WI38 (cell line): ENCODE results near the gene KIAA0825.

Source experiments
- H3K4me3 ChIP-seq: 2 replicates; pipeline ENCODE4 v1.5.1; 2011; ENCODE audit warnings: low read depth, mild to moderate bottlenecking, control low read depth, low read length
- TF ChIP-seq, protein P1 (sequence below): IDR thresholded peaks from 2 replicates; pipeline ENCODE4 v1.5.1; 2012; ENCODE audit warnings: low read depth, mild to moderate bottlenecking, control low read depth, low read length

Gene KIAA0825

DNA sequence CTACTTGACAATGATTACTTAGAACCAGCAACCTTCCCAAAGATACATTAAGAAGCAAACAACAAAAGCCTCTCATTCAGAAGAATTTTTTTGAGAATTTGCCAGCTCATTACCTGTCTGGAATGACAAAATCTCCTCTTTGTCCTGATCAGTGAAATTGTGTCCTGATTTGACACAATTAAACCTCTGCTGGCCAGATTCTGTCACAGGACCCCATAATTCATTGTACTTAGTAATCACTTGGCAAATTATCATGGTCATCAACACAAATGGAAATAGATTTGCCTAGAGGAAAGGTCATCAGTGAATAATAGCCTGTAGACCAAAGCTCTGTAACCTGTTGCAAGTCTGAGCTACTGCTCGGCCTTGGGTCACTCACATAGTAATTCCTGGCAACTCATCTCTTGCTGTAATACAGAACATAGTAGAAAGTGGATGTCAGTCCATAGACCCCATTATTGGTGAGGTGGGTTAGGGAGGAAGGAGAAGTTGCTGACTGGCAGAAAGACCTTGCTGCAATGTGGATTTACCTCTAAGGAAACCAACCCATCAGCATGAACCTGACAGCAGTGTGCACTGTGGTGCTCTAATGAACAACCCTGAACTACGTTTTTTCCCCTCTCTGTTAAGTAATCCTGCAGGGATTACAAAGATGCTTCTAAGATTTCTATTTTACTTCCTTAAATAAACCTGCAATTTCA lies 370.1 kb downstream of the KIAA0825 start:
- no peak overlapping the region for H3K4me3 ChIP-seq
- TF ChIP-seq, protein P1, sequence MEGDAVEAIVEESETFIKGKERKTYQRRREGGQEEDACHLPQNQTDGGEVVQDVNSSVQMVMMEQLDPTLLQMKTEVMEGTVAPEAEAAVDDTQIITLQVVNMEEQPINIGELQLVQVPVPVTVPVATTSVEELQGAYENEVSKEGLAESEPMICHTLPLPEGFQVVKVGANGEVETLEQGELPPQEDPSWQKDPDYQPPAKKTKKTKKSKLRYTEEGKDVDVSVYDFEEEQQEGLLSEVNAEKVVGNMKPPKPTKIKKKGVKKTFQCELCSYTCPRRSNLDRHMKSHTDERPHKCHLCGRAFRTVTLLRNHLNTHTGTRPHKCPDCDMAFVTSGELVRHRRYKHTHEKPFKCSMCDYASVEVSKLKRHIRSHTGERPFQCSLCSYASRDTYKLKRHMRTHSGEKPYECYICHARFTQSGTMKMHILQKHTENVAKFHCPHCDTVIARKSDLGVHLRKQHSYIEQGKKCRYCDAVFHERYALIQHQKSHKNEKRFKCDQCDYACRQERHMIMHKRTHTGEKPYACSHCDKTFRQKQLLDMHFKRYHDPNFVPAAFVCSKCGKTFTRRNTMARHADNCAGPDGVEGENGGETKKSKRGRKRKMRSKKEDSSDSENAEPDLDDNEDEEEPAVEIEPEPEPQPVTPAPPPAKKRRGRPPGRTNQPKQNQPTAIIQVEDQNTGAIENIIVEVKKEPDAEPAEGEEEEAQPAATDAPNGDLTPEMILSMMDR: no peak

DNA sequence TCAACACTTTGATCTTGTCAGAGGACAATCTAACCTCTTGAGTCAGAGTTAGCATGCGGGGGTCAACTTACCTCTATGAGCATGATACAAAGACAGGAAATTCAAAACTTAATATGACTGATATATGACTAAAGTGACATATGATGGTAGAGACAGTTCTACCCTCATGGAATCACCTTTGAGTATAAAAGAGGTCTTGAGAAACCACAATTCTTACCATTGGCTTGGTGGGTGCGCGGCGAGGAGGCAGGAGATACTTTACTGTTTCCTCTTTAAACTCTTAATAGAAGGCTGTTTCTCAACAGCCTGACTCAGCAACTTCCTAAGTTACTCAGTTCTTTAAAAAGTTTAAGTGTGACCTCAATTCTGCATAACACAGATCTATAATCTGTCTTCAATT lies 372.8 kb downstream of the KIAA0825 start:
- no peak overlapping the region for H3K4me3 ChIP-seq
- TF ChIP-seq, protein P1: no peak

DNA sequence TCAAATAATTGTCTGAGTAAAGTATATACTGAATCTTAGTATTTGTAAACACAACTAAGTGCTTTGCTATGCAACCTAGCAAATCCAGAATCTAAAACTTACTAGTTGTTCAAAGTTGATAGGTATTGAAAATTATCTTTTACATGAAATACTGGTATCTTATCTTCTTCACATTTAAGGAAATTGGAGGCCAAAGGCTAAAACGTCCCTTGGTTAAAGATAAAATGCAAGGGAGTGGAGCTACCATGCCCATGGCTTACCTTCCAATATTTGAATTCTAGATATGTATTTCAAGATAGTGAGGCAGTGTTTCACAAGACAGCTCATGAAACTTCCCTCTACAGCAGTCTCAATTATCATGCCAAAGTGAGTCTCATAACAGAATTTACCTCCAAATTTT lies 373.5 kb downstream of the KIAA0825 start:
- no peak overlapping the region for H3K4me3 ChIP-seq
- TF ChIP-seq, protein P1: no peak

DNA sequence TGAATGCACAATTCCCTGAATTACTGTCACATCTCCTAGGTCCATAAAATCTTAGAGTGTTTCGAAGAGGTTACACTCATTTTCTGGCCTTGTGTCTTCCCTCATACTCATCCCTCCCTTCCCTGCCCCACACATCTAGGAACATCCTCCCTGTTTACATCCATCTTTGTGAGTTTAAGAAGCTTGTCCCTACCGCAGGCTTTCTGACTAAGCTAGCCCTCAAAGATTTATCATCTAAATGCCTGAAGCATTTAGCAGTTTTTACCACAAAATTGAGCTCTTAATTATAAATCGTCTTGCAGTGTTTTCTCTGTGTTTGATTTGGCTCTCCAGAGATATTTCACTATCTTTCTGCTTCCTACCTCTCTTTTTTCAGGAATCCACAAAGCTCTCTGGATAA lies 374.8 kb downstream of the KIAA0825 start:
- TF ChIP-seq, protein P1: no peak
- no peak overlapping the region for H3K4me3 ChIP-seq

DNA sequence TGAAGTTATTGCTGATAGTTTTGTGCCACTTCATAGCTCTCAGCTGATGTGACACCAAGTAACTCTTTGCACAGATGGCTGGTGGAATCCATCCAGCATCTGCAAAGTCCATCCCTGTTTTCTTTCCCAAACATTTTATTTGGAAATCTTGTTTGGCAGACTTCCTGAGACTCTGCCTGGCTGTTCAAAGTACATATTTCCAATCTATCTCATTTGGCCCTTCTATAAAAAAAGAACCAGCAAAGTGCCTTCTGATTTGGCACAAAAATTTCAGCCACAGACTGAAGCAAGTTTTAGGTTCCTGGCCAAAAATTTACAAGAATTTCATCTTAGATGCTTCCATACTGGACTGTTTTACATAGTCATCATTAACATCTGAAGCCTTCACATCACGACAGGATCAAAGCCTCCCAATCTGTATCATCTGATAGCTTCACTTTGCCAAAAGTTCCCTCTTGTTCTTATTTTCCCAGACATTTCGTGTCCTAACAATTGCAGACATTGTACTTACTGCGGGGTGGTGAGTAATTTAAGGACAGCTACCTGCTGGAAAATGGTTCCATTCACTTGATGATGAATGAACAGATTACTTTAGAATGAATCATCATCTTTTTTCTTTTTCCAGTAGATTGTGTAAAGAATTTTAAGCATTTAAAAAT lies 377.3 kb downstream of the KIAA0825 start:
- TF ChIP-seq, protein P1: no peak

DNA sequence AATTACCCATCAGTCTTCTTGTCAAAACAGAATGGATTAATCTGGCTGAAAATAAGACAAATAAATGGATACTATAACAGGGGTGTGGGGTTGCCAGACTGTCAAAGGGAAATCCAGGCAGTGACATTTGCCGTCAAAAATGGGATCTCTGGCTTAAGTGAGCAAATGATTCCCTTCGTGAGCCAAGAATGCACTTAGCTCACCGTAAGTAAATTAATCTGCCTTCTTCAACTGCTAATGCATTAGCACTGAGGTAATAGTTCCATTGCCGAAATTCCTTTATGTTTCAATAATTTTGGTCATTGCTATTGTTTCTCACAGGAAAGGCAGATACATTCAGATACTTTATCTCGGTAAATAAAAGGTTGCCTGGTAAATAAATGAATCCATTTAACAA lies 377.8 kb downstream of the KIAA0825 start:
- H3K4me3 ChIP-seq: no peak overlapping the region
- TF ChIP-seq, protein P1: no peak

More for the DNA sequence above, 377.3 kb downstream of the KIAA0825 start:
- H3K4me3 ChIP-seq: no peak overlapping the region

DNA sequence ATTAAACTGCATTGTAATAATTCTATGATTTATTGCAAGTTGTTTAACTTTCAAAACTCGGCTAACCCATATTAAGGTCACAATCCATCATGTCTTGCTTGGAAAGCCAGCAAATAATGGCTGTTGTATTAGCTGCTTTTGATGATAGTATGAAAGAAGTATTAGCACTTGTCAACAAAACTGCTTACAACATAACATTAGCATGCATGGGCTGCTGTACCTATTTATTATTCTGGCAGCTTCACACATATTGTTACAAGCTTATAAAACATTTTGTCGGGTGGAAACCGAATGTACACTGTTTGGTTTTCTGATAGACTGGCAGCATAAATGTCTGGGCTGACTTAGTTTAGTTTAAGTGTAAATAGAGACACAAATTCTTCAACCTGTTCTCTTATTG lies 378.3 kb downstream of the KIAA0825 start:
- TF ChIP-seq, protein P1: no peak
- H3K4me3 ChIP-seq: no peak overlapping the region
